ENCODE data around the gene LAMA2.

LAMA2 gene

DNA sequence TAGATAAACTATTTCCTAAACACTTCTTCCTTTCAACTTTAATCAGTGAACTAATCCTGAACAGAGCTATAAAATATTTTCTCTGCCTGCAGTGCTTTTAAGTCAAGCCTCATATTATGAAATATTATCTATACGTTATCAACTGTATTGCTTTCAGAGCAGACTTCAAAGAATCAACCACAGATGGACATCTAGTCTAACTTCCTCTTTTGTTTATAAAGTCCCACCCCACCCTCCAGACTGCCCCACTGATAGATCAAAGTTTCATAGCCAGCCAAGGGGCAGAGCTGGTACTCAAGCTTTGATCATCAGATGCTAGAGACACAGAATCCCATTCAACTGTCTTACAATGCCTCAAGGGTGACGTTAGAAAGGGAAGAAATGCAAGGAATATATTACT lies 308.3 kb downstream of the LAMA2 start:
- H3K4me3 ChIP-seq (ENCODE audit: low read depth, low read length, poor library complexity, severe bottlenecking) = no peak overlapping the region
- H4K20me1 ChIP-seq (ENCODE audit: insufficient read depth, low read length) = no peaks in the 10 kb centered on the region
- H3K27ac ChIP-seq (ENCODE audit: low read depth, low read length, poor library complexity, severe bottlenecking) = no peak overlapping the region
- H2AFZ ChIP-seq (ENCODE audit: low read length) = no peak overlapping the region
- no peaks in the 10 kb centered on the region for H3K27me3 ChIP-seq (ENCODE audit: insufficient read depth, low read length)
- H3F3A ChIP-seq (ENCODE audit: insufficient read depth, low read length) = no peaks in the 10 kb centered on the region
- H3K9ac ChIP-seq (ENCODE audit: low read length) = no peak overlapping the region
- no peaks in the 10 kb centered on the region for H3K79me2 ChIP-seq (ENCODE audit: insufficient read depth, low read length)
- H3K4me2 ChIP-seq (ENCODE audit: low read length) = no peak overlapping the region
- no peaks in the 10 kb centered on the region for H3K9me2 ChIP-seq (ENCODE audit: low read depth, low read length)
- no peak for TF ChIP-seq EZH2 (IDR thresholded peaks at IDR 0.05; ENCODE audit: borderline replicate concordance, low read length)
- TF ChIP-seq, protein P1, sequence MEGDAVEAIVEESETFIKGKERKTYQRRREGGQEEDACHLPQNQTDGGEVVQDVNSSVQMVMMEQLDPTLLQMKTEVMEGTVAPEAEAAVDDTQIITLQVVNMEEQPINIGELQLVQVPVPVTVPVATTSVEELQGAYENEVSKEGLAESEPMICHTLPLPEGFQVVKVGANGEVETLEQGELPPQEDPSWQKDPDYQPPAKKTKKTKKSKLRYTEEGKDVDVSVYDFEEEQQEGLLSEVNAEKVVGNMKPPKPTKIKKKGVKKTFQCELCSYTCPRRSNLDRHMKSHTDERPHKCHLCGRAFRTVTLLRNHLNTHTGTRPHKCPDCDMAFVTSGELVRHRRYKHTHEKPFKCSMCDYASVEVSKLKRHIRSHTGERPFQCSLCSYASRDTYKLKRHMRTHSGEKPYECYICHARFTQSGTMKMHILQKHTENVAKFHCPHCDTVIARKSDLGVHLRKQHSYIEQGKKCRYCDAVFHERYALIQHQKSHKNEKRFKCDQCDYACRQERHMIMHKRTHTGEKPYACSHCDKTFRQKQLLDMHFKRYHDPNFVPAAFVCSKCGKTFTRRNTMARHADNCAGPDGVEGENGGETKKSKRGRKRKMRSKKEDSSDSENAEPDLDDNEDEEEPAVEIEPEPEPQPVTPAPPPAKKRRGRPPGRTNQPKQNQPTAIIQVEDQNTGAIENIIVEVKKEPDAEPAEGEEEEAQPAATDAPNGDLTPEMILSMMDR (IDR thresholded peaks at IDR 0.05; ENCODE audit: low read length) = no peak
- H3K4me1 ChIP-seq (ENCODE audit: insufficient read depth, low read length, severe bottlenecking) = peaks cover 4% of the 10 kb centered on the region
- H3K36me3 ChIP-seq (ENCODE audit: insufficient read depth, low read length) = no peaks in the 10 kb centered on the region
- H3K9me3 ChIP-seq (ENCODE audit: low read length) = no peaks in the 10 kb centered on the region

DNA sequence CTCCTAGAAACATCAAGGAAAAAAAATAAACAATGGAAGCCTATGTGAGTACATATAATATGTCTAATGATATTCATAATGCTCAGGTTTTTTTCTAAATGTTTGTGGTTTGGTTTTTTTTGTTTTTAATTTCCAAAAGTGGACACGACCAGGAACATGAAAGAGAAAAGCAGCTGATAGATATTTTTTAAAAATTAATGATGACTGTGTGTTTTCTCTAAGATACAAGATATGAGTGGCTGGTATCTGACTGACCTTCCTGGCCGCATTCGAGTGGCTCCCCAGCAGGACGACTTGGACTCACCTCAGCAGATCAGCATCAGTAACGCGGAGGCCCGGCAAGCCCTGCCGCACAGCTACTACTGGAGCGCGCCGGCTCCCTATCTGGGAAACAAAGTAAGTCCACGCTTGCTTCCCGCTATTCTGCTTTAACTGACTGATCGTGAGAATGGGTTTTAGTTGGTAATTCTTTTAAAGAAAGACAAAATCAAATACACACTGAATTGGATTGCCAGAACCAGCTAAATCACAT lies 309.6 kb downstream of the LAMA2 start:
- Histone ChIP-seq H3K9ac (ENCODE audit: low read length) (no peak overlapping the region), H3K4me1 (ENCODE audit: insufficient read depth, low read length, severe bottlenecking) (peaks cover 4% of the 10 kb centered on the region), H2AFZ (ENCODE audit: low read length) (no peak overlapping the region), H3K27ac (ENCODE audit: low read depth, low read length, poor library complexity, severe bottlenecking) (no peak overlapping the region), H4K20me1 (ENCODE audit: insufficient read depth, low read length) (no peaks in the 10 kb centered on the region), H3K36me3 (ENCODE audit: insufficient read depth, low read length) (no peaks in the 10 kb centered on the region), H3K4me3 (ENCODE audit: low read depth, low read length, poor library complexity, severe bottlenecking) (no peak overlapping the region), H3K9me2 (ENCODE audit: low read depth, low read length) (no peaks in the 10 kb centered on the region), H3K4me2 (ENCODE audit: low read length) (no peak overlapping the region), H3K27me3 (ENCODE audit: insufficient read depth, low read length) (no peaks in the 10 kb centered on the region), H3K9me3 (ENCODE audit: low read length) (no peaks in the 10 kb centered on the region), H3F3A (ENCODE audit: insufficient read depth, low read length) (no peaks in the 10 kb centered on the region), H3K79me2 (ENCODE audit: insufficient read depth, low read length) (no peaks in the 10 kb centered on the region)
- TF ChIP-seq, protein P1 (IDR thresholded peaks at IDR 0.05; ENCODE audit: low read length) = no peak
- no peak for TF ChIP-seq EZH2 (IDR thresholded peaks at IDR 0.05; ENCODE audit: borderline replicate concordance, low read length)

DNA sequence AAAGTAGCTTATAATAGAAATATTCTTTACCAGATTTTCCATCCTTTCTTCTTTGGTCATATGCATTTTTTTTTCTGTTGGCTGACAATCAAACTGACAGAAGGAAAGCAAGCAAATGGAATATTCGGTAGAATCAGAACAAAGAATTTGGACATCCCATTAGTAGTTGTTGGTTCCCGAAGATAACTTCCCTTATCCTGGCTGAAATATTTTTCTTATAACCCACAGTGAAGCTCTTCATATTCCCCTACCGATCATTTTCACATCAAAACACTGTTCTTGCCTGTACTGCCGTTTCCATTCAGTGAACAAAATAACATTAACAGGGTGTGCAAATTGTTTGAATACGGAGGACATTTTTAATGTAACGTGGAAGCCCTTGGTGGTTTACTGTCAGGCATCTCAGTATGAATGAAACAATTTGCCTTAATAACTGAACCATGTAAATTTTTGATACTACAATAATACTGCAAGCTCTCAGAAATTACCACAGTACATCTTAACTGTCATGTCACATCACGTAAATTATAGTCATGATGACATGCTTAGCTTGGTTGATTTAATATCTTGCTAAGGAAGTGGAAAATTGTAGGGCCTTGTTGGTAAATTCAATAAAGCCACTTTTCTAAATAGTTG lies 311.5 kb downstream of the LAMA2 start:
- H3K27ac ChIP-seq (ENCODE audit: low read depth, low read length, poor library complexity, severe bottlenecking) = no peak overlapping the region
- TF ChIP-seq EZH2 (IDR thresholded peaks at IDR 0.05; ENCODE audit: borderline replicate concordance, low read length) = no peak
- TF ChIP-seq, protein P1 (IDR thresholded peaks at IDR 0.05; ENCODE audit: low read length) = no peak
- H3K4me2 ChIP-seq (ENCODE audit: low read length) = no peak overlapping the region
- H3K4me1 ChIP-seq (ENCODE audit: insufficient read depth, low read length, severe bottlenecking) = peaks cover 4% of the 10 kb centered on the region
- no peaks in the 10 kb centered on the region for H4K20me1 ChIP-seq (ENCODE audit: insufficient read depth, low read length)
- no peak overlapping the region for H3K4me3 ChIP-seq (ENCODE audit: low read depth, low read length, poor library complexity, severe bottlenecking)
- no peaks in the 10 kb centered on the region for H3K9me2 ChIP-seq (ENCODE audit: low read depth, low read length)
- H3K27me3 ChIP-seq (ENCODE audit: insufficient read depth, low read length) = no peaks in the 10 kb centered on the region
- no peaks in the 10 kb centered on the region for H3K9me3 ChIP-seq (ENCODE audit: low read length)
- H2AFZ ChIP-seq (ENCODE audit: low read length) = no peak overlapping the region
- H3F3A ChIP-seq (ENCODE audit: insufficient read depth, low read length) = no peaks in the 10 kb centered on the region
- no peak overlapping the region for H3K9ac ChIP-seq (ENCODE audit: low read length)
- no peaks in the 10 kb centered on the region for H3K36me3 ChIP-seq (ENCODE audit: insufficient read depth, low read length)
- H3K79me2 ChIP-seq (ENCODE audit: insufficient read depth, low read length) = no peaks in the 10 kb centered on the region
